ENCODE results near the gene C6orf89.
"Not testable (repeated sequence)": the region's sequence is repeated elsewhere in the genome, so short reads cannot be mapped to it uniquely, and the experiment has no call there.

The C6orf89 gene

GRCh38 chr6:36939005-36939404, 53.3 kb downstream of the C6orf89 start:
- H3K36me3 Mint-ChIP-seq (ENCODE audit: insufficient read depth); DNase-seq (ENCODE audit: low spot score in 2 of 2); H3K9me3 Mint-ChIP-seq; H3K27ac Mint-ChIP-seq (ENCODE audit: low read depth); ATAC-seq (replicated peaks; ENCODE audit: extremely low read depth, poor library complexity, severe bottlenecking); H3K4me3 Mint-ChIP-seq; H3K4me1 Mint-ChIP-seq: not testable (repeated sequence)
- H3K27me3 Mint-ChIP-seq = peaks cover 31% of the 10 kb centered on the region

DNA sequence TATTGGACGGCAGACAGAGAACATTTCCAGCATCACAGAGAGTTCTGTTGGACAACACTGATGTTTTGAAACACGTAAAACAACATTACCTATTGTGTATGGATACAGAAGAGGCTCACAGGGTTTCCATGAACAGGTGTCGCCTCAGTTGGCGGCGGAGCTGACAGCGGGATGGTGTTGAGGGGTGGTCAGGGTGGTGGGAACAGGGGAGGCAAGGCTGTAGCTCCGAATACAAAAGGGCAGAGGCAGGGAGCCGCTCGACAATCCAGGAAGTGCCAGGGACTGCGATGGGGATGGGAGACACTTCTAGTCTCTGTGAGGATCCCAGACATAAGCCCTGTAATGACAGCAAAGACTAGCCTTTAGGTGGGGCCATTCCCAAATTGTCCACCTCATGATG, 54.3 kb downstream of the C6orf89 start:
- DNase-seq (ENCODE audit: low spot score in 2 of 2) = no peak
- H3K27ac Mint-ChIP-seq (ENCODE audit: low read depth) = no peak overlapping the region
- no peaks in the 10 kb centered on the region for H3K4me1 Mint-ChIP-seq
- H3K4me3 Mint-ChIP-seq = no peak overlapping the region
- no peaks in the 10 kb centered on the region for H3K36me3 Mint-ChIP-seq (ENCODE audit: insufficient read depth)
- peaks cover 31% of the 10 kb centered on the region for H3K27me3 Mint-ChIP-seq
- H3K9me3 Mint-ChIP-seq = no peaks in the 10 kb centered on the region
- no peak for ATAC-seq (replicated peaks; ENCODE audit: extremely low read depth, poor library complexity, severe bottlenecking)

- not testable (repeated sequence) for H3K27ac Mint-ChIP-seq (ENCODE audit: low read depth); H3K4me1 Mint-ChIP-seq; ATAC-seq (replicated peaks; ENCODE audit: extremely low read depth, poor library complexity, severe bottlenecking); H3K4me3 Mint-ChIP-seq; DNase-seq (ENCODE audit: low spot score in 2 of 2); H3K36me3 Mint-ChIP-seq (ENCODE audit: insufficient read depth); H3K9me3 Mint-ChIP-seq
- peaks cover 25% of the 10 kb centered on the region for H3K27me3 Mint-ChIP-seq
These were observed 55.8 kb downstream of the C6orf89 start for GRCh38 chr6:36941561-36941960.

- H3K9me3 Mint-ChIP-seq; H3K36me3 Mint-ChIP-seq (ENCODE audit: insufficient read depth); H3K4me1 Mint-ChIP-seq; ATAC-seq (replicated peaks; ENCODE audit: extremely low read depth, poor library complexity, severe bottlenecking); DNase-seq (ENCODE audit: low spot score in 2 of 2); H3K27ac Mint-ChIP-seq (ENCODE audit: low read depth); H3K4me3 Mint-ChIP-seq: not testable (repeated sequence)
- peaks cover 21% of the 10 kb centered on the region for H3K27me3 Mint-ChIP-seq
These were observed 56.6 kb downstream of the C6orf89 start for GRCh38 chr6:36942329-36942728.

GRCh38 chr6:36944650-36945049, 58.9 kb downstream of the C6orf89 start:
- H3K9me3 Mint-ChIP-seq = no peaks in the 10 kb centered on the region

GRCh38 chr6:36945301-36945700, 59.5 kb downstream of the C6orf89 start:
- H3K27ac Mint-ChIP-seq (ENCODE audit: low read depth) = no peak overlapping the region
- DNase-seq (ENCODE audit: low spot score in 2 of 2) (no peak), ATAC-seq (replicated peaks; ENCODE audit: extremely low read depth, poor library complexity, severe bottlenecking) (no peak)
- peaks cover 25% of the 10 kb centered on the region for H3K4me1 Mint-ChIP-seq
- peaks cover 5% of the 10 kb centered on the region for H3K27me3 Mint-ChIP-seq
- no peaks in the 10 kb centered on the region for H3K36me3 Mint-ChIP-seq (ENCODE audit: insufficient read depth)
- no peak overlapping the region for H3K4me3 Mint-ChIP-seq
- no peaks in the 10 kb centered on the region for H3K9me3 Mint-ChIP-seq

More at GRCh38 chr6:36944650-36945049, 58.9 kb downstream of the C6orf89 start:
- Mint-ChIP-seq H3K27ac (ENCODE audit: low read depth) (no peak overlapping the region), H3K4me3 (no peak overlapping the region), H3K4me1 (peaks cover 24% of the 10 kb centered on the region), H3K27me3 (peaks cover 12% of the 10 kb centered on the region), H3K36me3 (ENCODE audit: insufficient read depth) (no peaks in the 10 kb centered on the region)
- DNase-seq (ENCODE audit: low spot score in 2 of 2) (no peak), ATAC-seq (replicated peaks; ENCODE audit: extremely low read depth, poor library complexity, severe bottlenecking) (no peak)

- ATAC-seq (replicated peaks; ENCODE audit: extremely low read depth, poor library complexity, severe bottlenecking) (no peak), DNase-seq (ENCODE audit: low spot score in 2 of 2) (no peak)
- Mint-ChIP-seq H3K4me3 (no peak overlapping the region), H3K27me3 (no peaks in the 10 kb centered on the region), H3K9me3 (no peaks in the 10 kb centered on the region), H3K4me1 (peaks cover 25% of the 10 kb centered on the region), H3K36me3 (ENCODE audit: insufficient read depth) (peaks cover 1% of the 10 kb centered on the region), H3K27ac (ENCODE audit: low read depth) (no peak overlapping the region)
These were observed 60.8 kb downstream of the C6orf89 start for GRCh38 chr6:36946526-36946925.

- DNase-seq (ENCODE audit: low spot score in 2 of 2) (peak in 1 of 2 donors; percentile 21), ATAC-seq (replicated peaks; ENCODE audit: extremely low read depth, poor library complexity, severe bottlenecking) (peak; percentile 88)
- no peaks in the 10 kb centered on the region for H3K27me3 Mint-ChIP-seq
- peaks cover 1% of the 10 kb centered on the region for H3K36me3 Mint-ChIP-seq (ENCODE audit: insufficient read depth)
- peak overlapping the region; percentile 69 for H3K27ac Mint-ChIP-seq (ENCODE audit: low read depth)
- no peaks in the 10 kb centered on the region for H3K9me3 Mint-ChIP-seq
- H3K4me3 Mint-ChIP-seq = no peak overlapping the region
- peaks cover 25% of the 10 kb centered on the region for H3K4me1 Mint-ChIP-seq
These were observed 62.0 kb downstream of the C6orf89 start for GRCh38 chr6:36947570-36948351.

- not testable (repeated sequence) for H3K9me3 Mint-ChIP-seq; ATAC-seq (replicated peaks; ENCODE audit: extremely low read depth, poor library complexity, severe bottlenecking); H3K36me3 Mint-ChIP-seq (ENCODE audit: insufficient read depth); H3K27me3 Mint-ChIP-seq; H3K4me3 Mint-ChIP-seq; DNase-seq (ENCODE audit: low spot score in 2 of 2)
- peaks cover 33% of the 10 kb centered on the region for H3K4me1 Mint-ChIP-seq
- H3K27ac Mint-ChIP-seq (ENCODE audit: low read depth) = peak overlapping the region; percentile 72
These were observed 63.3 kb downstream of the C6orf89 start for GRCh38 chr6:36949076-36949475.

GRCh38 chr6:36949636-36950035, 63.9 kb downstream of the C6orf89 start:
- peaks cover 39% of the 10 kb centered on the region for H3K4me1 Mint-ChIP-seq
- H3K9me3 Mint-ChIP-seq = no peaks in the 10 kb centered on the region
- ATAC-seq (replicated peaks; ENCODE audit: extremely low read depth, poor library complexity, severe bottlenecking) (no peak), DNase-seq (ENCODE audit: low spot score in 2 of 2) (no peak)
- no peak overlapping the region for H3K4me3 Mint-ChIP-seq
- H3K27me3 Mint-ChIP-seq = no peaks in the 10 kb centered on the region
- H3K36me3 Mint-ChIP-seq (ENCODE audit: insufficient read depth) = peaks cover 1% of the 10 kb centered on the region
- H3K27ac Mint-ChIP-seq (ENCODE audit: low read depth) = no peak overlapping the region

GRCh38 chr6:36953931-36954261, 68.1 kb downstream of the C6orf89 start:
- Mint-ChIP-seq H3K27ac (ENCODE audit: low read depth) (peak overlapping the region; percentile 59), H3K4me1 (peaks cover 46% of the 10 kb centered on the region), H3K27me3 (no peaks in the 10 kb centered on the region), H3K9me3 (no peaks in the 10 kb centered on the region), H3K4me3 (peak overlapping the region; percentile 77), H3K36me3 (ENCODE audit: insufficient read depth) (peaks cover 2% of the 10 kb centered on the region)
- DNase-seq (ENCODE audit: low spot score in 2 of 2) (no peak), ATAC-seq (replicated peaks; ENCODE audit: extremely low read depth, poor library complexity, severe bottlenecking) (no peak)

- ATAC-seq (replicated peaks; ENCODE audit: extremely low read depth, poor library complexity, severe bottlenecking) = peak; percentile 69
- no peak for DNase-seq (ENCODE audit: low spot score in 2 of 2)
- Mint-ChIP-seq H3K4me3 (peak within 1 kb of the TSS; percentile 77), H3K9me3 (no peaks in the 10 kb centered on the region), H3K4me1 (peaks cover 41% of the 10 kb centered on the region), H3K36me3 (ENCODE audit: insufficient read depth) (peaks cover 2% of the 10 kb centered on the region), H3K27me3 (no peaks in the 10 kb centered on the region), H3K27ac (ENCODE audit: low read depth) (peak within 1 kb of the TSS; percentile 59)
These were observed 68.6 kb downstream of the C6orf89 start, which contains the start of gene PI16 for GRCh38 chr6:36954262-36954931. TSS of gene PI16 (plus strand) at chr6:36954738. CDS start at chr6:36954761, 23 bp downstream.

DNA sequence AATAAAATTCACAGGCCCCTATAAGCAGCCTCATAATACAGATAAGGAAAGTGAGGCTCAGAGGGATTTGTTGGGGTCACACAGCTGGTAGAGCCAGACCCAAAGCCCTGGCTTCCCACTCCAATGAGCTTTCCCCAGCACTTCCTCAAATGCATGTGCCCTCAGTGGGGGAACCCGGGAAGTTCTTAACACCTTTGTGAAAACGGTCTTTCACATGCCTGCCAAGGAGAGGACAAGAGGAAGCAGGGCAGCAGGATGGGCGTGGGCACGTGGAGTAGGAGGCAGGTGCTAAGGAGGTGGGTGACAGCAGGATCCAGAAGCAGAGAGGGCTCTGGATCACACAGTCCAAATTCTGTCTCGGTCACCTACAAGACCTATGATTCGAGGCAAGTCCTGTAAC, 69.4 kb downstream of the C6orf89 start:
- ATAC-seq (replicated peaks; ENCODE audit: extremely low read depth, poor library complexity, severe bottlenecking) (no peak), DNase-seq (ENCODE audit: low spot score in 2 of 2) (no peak)
- Mint-ChIP-seq H3K9me3 (no peaks in the 10 kb centered on the region), H3K27ac (ENCODE audit: low read depth) (peak overlapping the region; percentile 42), H3K36me3 (ENCODE audit: insufficient read depth) (peaks cover 5% of the 10 kb centered on the region), H3K4me3 (peak overlapping the region; percentile 77), H3K27me3 (no peaks in the 10 kb centered on the region), H3K4me1 (peaks cover 40% of the 10 kb centered on the region)
